Hematopoietic multipotent progenitor cell treated with erythropoietin and hydrocortisone succinate and interleukin-3 and kit ligand, for 15 days (in vitro differentiated cells): ENCODE measurements around the gene PIP5K1B.
A peak's percentile ranks its signal among the peaks of the same experiment; 100 is the strongest.

Source experiments
- DNase-seq: peaks from one replicate; pipeline ENCODE4 v3.0.0-alpha.2; 2015; ENCODE audit warnings: low spot score

Gene PIP5K1B

GRCh38 chr9:68955330-68955729, 250.3 kb downstream of the PIP5K1B start:
- DNase-seq: no peak

- DNase-seq: no peak
Measured at GRCh38 chr9:68957479-68957878, 252.4 kb downstream of the PIP5K1B start.

GRCh38 chr9:68961587-68961986, 256.5 kb downstream of the PIP5K1B start:
- no peak for DNase-seq

GRCh38 chr9:68963416-68963815, 258.4 kb downstream of the PIP5K1B start:
- no peak for DNase-seq

- DNase-seq: no peak
Measured at GRCh38 chr9:68964102-68964541, 259.1 kb downstream of the PIP5K1B start.

- no peak for DNase-seq
Measured at GRCh38 chr9:68964765-68965164, 259.7 kb downstream of the PIP5K1B start.

- no peak for DNase-seq
Measured at GRCh38 chr9:68966496-68966944, 261.5 kb downstream of the PIP5K1B start.

- no peak for DNase-seq
Measured at GRCh38 chr9:68967800-68968199, 262.8 kb downstream of the PIP5K1B start.

GRCh38 chr9:68969538-68969937, 264.5 kb downstream of the PIP5K1B start:
- no peak for DNase-seq

- DNase-seq: peak; percentile 47
Measured at GRCh38 chr9:68970151-68970550, 265.1 kb downstream of the PIP5K1B start.

GRCh38 chr9:68973619-68974018, 268.6 kb downstream of the PIP5K1B start:
- DNase-seq: no peak

- peak; percentile 59 for DNase-seq
Measured at GRCh38 chr9:68974431-68974830, 269.4 kb downstream of the PIP5K1B start.

- DNase-seq: peak; percentile 72
Measured at GRCh38 chr9:68974901-68975300, 269.9 kb downstream of the PIP5K1B start.

- DNase-seq: peak; percentile 56
Measured at GRCh38 chr9:68975365-68976043, 270.5 kb downstream of the PIP5K1B start.

- no peak for DNase-seq
Measured at GRCh38 chr9:68978066-68978465, 273.0 kb downstream of the PIP5K1B start.

GRCh38 chr9:68978501-68978900, 273.5 kb downstream of the PIP5K1B start:
- DNase-seq: no peak

GRCh38 chr9:68979538-68980314, 274.7 kb downstream of the PIP5K1B start:
- DNase-seq: no peak

GRCh38 chr9:68980341-68980914, 275.4 kb downstream of the PIP5K1B start:
- no peak for DNase-seq

GRCh38 chr9:68981789-68982188, 276.7 kb downstream of the PIP5K1B start:
- DNase-seq: no peak

GRCh38 chr9:68983008-68983411, 278.0 kb downstream of the PIP5K1B start:
- peak; percentile 84 for DNase-seq

GRCh38 chr9:68983522-68984424, 278.7 kb downstream of the PIP5K1B start:
- no peak for DNase-seq

- peak; percentile 59 for DNase-seq
Measured at GRCh38 chr9:68986949-68987348, 281.9 kb downstream of the PIP5K1B start.
